ENCODE results near the gene RFX3.

DNA sequence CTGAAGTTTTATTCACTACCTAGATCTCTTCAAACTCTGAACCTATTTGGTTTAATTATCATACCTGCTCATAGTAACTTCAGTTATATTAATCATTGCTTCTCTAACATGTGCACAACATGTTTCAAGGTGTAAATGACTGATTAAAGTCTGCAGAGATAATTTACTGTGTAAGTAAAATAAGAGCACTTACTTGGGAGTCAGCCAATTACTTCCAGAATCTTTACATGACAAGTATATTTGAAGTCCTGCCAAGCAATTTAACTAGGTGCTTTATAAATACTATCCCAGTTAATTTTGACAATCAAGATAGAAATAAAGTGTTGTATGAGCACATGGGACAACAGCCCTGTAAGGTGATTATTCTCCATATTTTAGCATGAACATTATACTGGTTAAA is 109.9 kb downstream of the RFX3 start:
- TF ChIP-seq CTCF (conservative IDR thresholded peaks at IDR 0.05) (no peak), ZFX (IDR thresholded peaks at IDR 0.05) (no peak)

Data from C4-2B (cell line).